Measurements from ENCODE around the gene FGL2. TPM values are rescaled to one million over a fixed set of nuclear protein-coding genes. Genes with fewer than 3 reads are reported as not detected.

Gene FGL2
- total RNA-seq, 4 donors from 2014 or later = 23.1 to 45.2 (median 33.6) TPM

GRCh38 chr7:77209479-77210139 is 10.0 kb upstream of the FGL2 start:
- H3K36me3 ChIP-seq = no peaks in the 10 kb centered on the region
- WGBS, 2 donors (ENCODE audit: low coverage in 1 of 2) = 89 to 90% methylated on average over 2 to 4 of the region's 6 CpGs
- peaks cover 13% of the 10 kb centered on the region in 2 donors for H3K9me3 ChIP-seq
- intact Hi-C loops (cut with DNase I; ENCODE audit: low total_unique reads) = no loop called here
- no peaks in the 10 kb centered on the region for H3K4me1 ChIP-seq
- no peaks in the 10 kb centered on the region for H3K27me3 ChIP-seq
- TF ChIP-seq EP300 (IDR thresholded peaks at IDR 0.05; ENCODE audit: low read depth) (no peak), POLR2AphosphoS5 (IDR thresholded peaks at IDR 0.05) (no peak), POLR2A (IDR thresholded peaks at IDR 0.05) (no peak), CTCF (IDR thresholded peaks at IDR 0.05) (no peak)
- no peak overlapping the region for H3K4me3 ChIP-seq
- H3K27ac ChIP-seq = no peak overlapping the region
- DNase-seq = no peak
- in situ Hi-C loops (cut with MboI; ENCODE audit: low pct_ligation_motif_present in 1 of 4, low pct_unique_long_range_greater_than_20kb in 1 of 4, low sequenced_read_pairs in 3 of 4) = no loop called here

GRCh38 chr7:77208416-77208815 is 8.8 kb upstream of the FGL2 start:
- intact Hi-C loops (cut with DNase I; ENCODE audit: low total_unique reads) = no loop called here
- Histone ChIP-seq H3K27ac (no peak overlapping the region), H3K27me3 (no peaks in the 10 kb centered on the region), H3K9me3 (peaks cover 13% of the 10 kb centered on the region in 2 donors), H3K4me1 (no peaks in the 10 kb centered on the region), H3K36me3 (no peaks in the 10 kb centered on the region), H3K4me3 (no peak overlapping the region)
- DNase-seq = no peak
- TF ChIP-seq POLR2A (IDR thresholded peaks at IDR 0.05) (no peak), POLR2AphosphoS5 (IDR thresholded peaks at IDR 0.05) (no peak), EP300 (IDR thresholded peaks at IDR 0.05; ENCODE audit: low read depth) (no peak), CTCF (IDR thresholded peaks at IDR 0.05) (no peak)
- in situ Hi-C loops (cut with MboI; ENCODE audit: low pct_ligation_motif_present in 1 of 4, low pct_unique_long_range_greater_than_20kb in 1 of 4, low sequenced_read_pairs in 3 of 4) = no loop called here

- WGBS, 2 donors (ENCODE audit: low coverage in 1 of 2) = 93 to 97% methylated on average over 3 of the region's 3 CpGs
- no peak overlapping the region for H3K4me3 ChIP-seq
- no peak overlapping the region for H3K27ac ChIP-seq
- in situ Hi-C loops (cut with MboI; ENCODE audit: low pct_ligation_motif_present in 1 of 4, low pct_unique_long_range_greater_than_20kb in 1 of 4, low sequenced_read_pairs in 3 of 4) (no loop called here), intact Hi-C loops (cut with DNase I; ENCODE audit: low total_unique reads) (no loop called here)
- TF ChIP-seq EP300 (IDR thresholded peaks at IDR 0.05; ENCODE audit: low read depth) (no peak), POLR2A (IDR thresholded peaks at IDR 0.05) (no peak), CTCF (IDR thresholded peaks at IDR 0.05) (no peak), POLR2AphosphoS5 (IDR thresholded peaks at IDR 0.05) (no peak)
- H3K4me1 ChIP-seq = peaks cover 0 to 18% (median 2%) of the 10 kb centered on the region in 4 donors
- peaks cover 13% of the 10 kb centered on the region in 2 donors for H3K9me3 ChIP-seq
- H3K27me3 ChIP-seq = no peaks in the 10 kb centered on the region
- H3K36me3 ChIP-seq = no peaks in the 10 kb centered on the region
- no peak for DNase-seq
Observed at GRCh38 chr7:77205706-77206105, 6.1 kb upstream of the FGL2 start.

- no peaks in the 10 kb centered on the region for H3K9me3 ChIP-seq
- no peaks in the 10 kb centered on the region for H3K27me3 ChIP-seq
- peak overlapping the region in 2 of 4 donors; percentile 9 to 63 for H3K27ac ChIP-seq
- DNase-seq = peak; percentile 37
- no peak for TF ChIP-seq POLR2A (IDR thresholded peaks at IDR 0.05)
- TF ChIP-seq POLR2AphosphoS5 (IDR thresholded peaks at IDR 0.05) = peak in 1 of 3 donors; percentile 40
- WGBS, 2 donors (ENCODE audit: low coverage in 1 of 2) = 60 to 87% methylated on average over 3 to 4 of the region's 4 CpGs
- no peaks in the 10 kb centered on the region for H3K36me3 ChIP-seq
- peaks cover 6 to 48% (median 22%) of the 10 kb centered on the region in 4 donors for H3K4me1 ChIP-seq
- intact Hi-C loops (cut with DNase I; ENCODE audit: low total_unique reads) = no loop called here
- in situ Hi-C loops (cut with MboI; ENCODE audit: low pct_ligation_motif_present in 1 of 4, low pct_unique_long_range_greater_than_20kb in 1 of 4, low sequenced_read_pairs in 3 of 4) = no loop called here
- no peak overlapping the region for H3K4me3 ChIP-seq
Observed at GRCh38 chr7:77202481-77202976, 2.9 kb upstream of the FGL2 start.

Measured in transverse colon (tissue), 4 donors.